ENCODE measurements around the gene COL4A2.

The COL4A2 gene

DNA sequence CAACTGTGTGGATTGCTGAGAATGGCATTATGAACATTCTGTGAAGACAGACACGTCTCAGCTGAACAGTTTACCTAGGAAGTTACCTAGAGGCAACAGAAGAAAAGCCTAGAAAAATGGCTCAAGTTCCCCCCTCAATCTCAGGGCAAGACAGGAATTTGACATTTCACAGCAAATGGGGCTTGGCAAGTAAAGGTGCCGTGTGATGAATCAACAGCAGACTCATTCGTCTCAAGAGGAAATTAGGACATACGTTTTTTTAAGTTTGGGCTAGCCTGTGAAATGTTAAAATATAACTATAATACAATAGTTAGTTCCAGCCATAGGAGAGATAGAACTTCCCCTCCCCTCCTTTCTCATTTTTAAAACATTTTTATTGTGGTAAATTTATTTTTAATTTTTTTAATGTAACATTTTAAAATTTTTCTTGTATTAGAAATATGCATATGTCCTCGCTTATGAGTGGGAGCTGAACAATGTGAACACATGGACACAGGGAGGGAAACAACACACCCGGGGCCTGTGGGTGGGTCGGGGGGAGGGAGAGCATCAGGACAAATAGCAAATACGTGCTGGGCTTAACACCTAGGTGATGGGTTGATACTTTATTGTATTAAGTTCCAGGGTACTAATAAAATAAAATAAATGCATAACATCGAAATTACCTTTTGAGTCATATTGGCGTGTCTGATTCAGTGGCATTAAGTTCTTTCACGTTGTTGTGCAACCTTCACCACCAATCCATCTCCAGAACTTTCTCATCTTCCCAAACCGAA, 116.0 kb downstream of the COL4A2 start:
- no peaks in the 10 kb centered on the region for H3K36me3 ChIP-seq (ENCODE audit: insufficient read depth, low read length)
- H3K27ac ChIP-seq (ENCODE audit: low read depth, low read length, poor library complexity, severe bottlenecking): no peak overlapping the region
- no peak for TF ChIP-seq EZH2 (IDR thresholded peaks at IDR 0.05; ENCODE audit: borderline replicate concordance, low read length)
- TF ChIP-seq, protein P1, sequence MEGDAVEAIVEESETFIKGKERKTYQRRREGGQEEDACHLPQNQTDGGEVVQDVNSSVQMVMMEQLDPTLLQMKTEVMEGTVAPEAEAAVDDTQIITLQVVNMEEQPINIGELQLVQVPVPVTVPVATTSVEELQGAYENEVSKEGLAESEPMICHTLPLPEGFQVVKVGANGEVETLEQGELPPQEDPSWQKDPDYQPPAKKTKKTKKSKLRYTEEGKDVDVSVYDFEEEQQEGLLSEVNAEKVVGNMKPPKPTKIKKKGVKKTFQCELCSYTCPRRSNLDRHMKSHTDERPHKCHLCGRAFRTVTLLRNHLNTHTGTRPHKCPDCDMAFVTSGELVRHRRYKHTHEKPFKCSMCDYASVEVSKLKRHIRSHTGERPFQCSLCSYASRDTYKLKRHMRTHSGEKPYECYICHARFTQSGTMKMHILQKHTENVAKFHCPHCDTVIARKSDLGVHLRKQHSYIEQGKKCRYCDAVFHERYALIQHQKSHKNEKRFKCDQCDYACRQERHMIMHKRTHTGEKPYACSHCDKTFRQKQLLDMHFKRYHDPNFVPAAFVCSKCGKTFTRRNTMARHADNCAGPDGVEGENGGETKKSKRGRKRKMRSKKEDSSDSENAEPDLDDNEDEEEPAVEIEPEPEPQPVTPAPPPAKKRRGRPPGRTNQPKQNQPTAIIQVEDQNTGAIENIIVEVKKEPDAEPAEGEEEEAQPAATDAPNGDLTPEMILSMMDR (IDR thresholded peaks at IDR 0.05; ENCODE audit: low read length): no peak

DNA sequence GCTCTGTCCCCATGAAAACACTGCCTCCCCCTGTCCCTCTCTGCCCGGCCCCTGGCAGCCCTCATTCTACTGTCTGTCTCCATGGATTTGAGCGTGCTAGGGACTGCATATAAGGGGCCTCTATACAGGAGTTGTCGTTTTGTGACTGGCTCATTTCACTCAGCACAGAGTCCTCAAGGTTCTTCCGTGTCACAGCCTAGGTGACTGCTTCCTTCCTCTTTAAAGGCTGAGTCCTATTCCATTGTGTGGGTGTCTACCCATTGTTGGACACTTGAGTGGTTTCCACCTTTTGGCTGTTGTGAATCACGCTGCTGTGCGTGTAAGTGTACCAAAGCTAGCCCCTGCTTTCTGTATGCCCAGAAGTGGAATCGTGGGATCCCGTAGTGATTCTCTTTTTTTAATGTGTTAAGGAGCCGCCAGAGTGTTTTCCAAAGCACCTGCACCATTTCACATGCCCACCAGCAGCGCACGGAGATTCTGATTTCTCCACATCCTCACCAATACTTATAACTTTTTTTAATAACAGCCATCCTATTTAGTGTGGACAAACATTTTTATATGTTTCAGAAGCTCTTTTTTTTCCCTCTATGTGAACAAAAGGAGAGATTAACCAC, 116.7 kb downstream of the COL4A2 start:
- no peaks in the 10 kb centered on the region for H3K79me2 ChIP-seq (ENCODE audit: insufficient read depth, low read length)
- no peaks in the 10 kb centered on the region for H3K9me3 ChIP-seq (ENCODE audit: low read length)
- TF ChIP-seq EZH2 (IDR thresholded peaks at IDR 0.05; ENCODE audit: borderline replicate concordance, low read length): no peak
- TF ChIP-seq, protein P1 (IDR thresholded peaks at IDR 0.05; ENCODE audit: low read length): no peak
- H3K36me3 ChIP-seq (ENCODE audit: insufficient read depth, low read length): no peaks in the 10 kb centered on the region
- H2AFZ ChIP-seq (ENCODE audit: low read length): no peak overlapping the region
- no peaks in the 10 kb centered on the region for H4K20me1 ChIP-seq (ENCODE audit: insufficient read depth, low read length)
- H3F3A ChIP-seq (ENCODE audit: insufficient read depth, low read length): no peaks in the 10 kb centered on the region
- H3K4me3 ChIP-seq (ENCODE audit: low read depth, low read length, poor library complexity, severe bottlenecking): no peak overlapping the region
- H3K9me2 ChIP-seq (ENCODE audit: low read depth, low read length): no peaks in the 10 kb centered on the region
- no peak overlapping the region for H3K4me2 ChIP-seq (ENCODE audit: low read length)
- H3K4me1 ChIP-seq (ENCODE audit: insufficient read depth, low read length, severe bottlenecking): no peaks in the 10 kb centered on the region
- no peak overlapping the region for H3K27ac ChIP-seq (ENCODE audit: low read depth, low read length, poor library complexity, severe bottlenecking)
- H3K27me3 ChIP-seq (ENCODE audit: insufficient read depth, low read length): peaks cover 9% of the 10 kb centered on the region
- no peak overlapping the region for H3K9ac ChIP-seq (ENCODE audit: low read length)

More for the DNA sequence above, 116.0 kb downstream of the COL4A2 start:
- Histone ChIP-seq H3K4me1 (ENCODE audit: insufficient read depth, low read length, severe bottlenecking) (no peaks in the 10 kb centered on the region), H2AFZ (ENCODE audit: low read length) (no peak overlapping the region), H4K20me1 (ENCODE audit: insufficient read depth, low read length) (no peaks in the 10 kb centered on the region), H3K9me2 (ENCODE audit: low read depth, low read length) (no peaks in the 10 kb centered on the region), H3K4me3 (ENCODE audit: low read depth, low read length, poor library complexity, severe bottlenecking) (no peak overlapping the region), H3F3A (ENCODE audit: insufficient read depth, low read length) (no peaks in the 10 kb centered on the region), H3K79me2 (ENCODE audit: insufficient read depth, low read length) (no peaks in the 10 kb centered on the region), H3K27me3 (ENCODE audit: insufficient read depth, low read length) (peaks cover 3% of the 10 kb centered on the region), H3K4me2 (ENCODE audit: low read length) (no peak overlapping the region), H3K9me3 (ENCODE audit: low read length) (no peaks in the 10 kb centered on the region), H3K9ac (ENCODE audit: low read length) (no peak overlapping the region)

DNA sequence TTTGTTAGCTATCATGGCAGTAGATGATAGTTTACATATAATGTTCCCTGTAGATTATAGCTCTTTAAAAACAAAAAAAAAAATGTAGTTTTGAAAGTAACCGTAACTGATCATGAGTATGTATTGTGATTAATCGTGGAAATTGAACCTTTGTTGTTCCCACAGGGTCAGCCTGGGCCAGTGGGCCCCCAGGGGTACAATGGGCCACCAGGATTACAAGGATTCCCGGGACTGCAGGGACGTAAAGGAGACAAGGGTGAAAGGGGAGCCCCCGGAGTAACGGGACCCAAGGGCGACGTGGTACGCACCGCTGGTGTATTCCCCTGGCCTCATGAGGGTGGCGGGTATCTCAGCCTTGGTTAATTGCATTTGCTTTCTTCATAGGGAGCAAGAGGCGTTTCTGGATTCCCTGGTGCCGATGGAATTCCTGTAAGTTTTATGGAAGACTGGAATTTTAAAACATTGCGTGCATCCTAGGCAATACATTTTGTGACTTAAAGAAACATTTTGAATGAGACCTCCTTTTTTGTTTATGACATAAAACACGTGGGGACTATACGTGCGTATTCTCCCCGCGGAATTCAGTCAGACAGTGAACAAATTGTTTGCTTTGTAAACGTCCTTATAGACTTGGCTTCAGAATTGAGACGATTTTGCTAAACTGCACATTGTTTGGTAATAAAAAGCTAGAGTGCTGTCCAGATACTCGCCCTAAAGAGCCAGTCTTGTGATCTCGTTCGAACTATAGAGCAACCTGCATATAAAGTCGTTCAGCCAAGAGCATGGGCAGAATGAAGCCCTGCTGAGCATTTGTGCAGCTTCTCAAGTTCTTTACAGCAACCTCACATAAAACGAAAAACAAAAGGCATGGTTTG, 117.7 kb downstream of the COL4A2 start:
- Histone ChIP-seq H3K9me2 (ENCODE audit: low read depth, low read length) (no peaks in the 10 kb centered on the region), H3K4me2 (ENCODE audit: low read length) (no peak overlapping the region), H4K20me1 (ENCODE audit: insufficient read depth, low read length) (no peaks in the 10 kb centered on the region), H3K4me3 (ENCODE audit: low read depth, low read length, poor library complexity, severe bottlenecking) (no peak overlapping the region), H3K9me3 (ENCODE audit: low read length) (no peaks in the 10 kb centered on the region), H2AFZ (ENCODE audit: low read length) (no peak overlapping the region), H3K4me1 (ENCODE audit: insufficient read depth, low read length, severe bottlenecking) (no peaks in the 10 kb centered on the region), H3K79me2 (ENCODE audit: insufficient read depth, low read length) (no peaks in the 10 kb centered on the region), H3K27me3 (ENCODE audit: insufficient read depth, low read length) (peaks cover 9% of the 10 kb centered on the region), H3K36me3 (ENCODE audit: insufficient read depth, low read length) (no peaks in the 10 kb centered on the region), H3K27ac (ENCODE audit: low read depth, low read length, poor library complexity, severe bottlenecking) (no peak overlapping the region), H3F3A (ENCODE audit: insufficient read depth, low read length) (no peaks in the 10 kb centered on the region), H3K9ac (ENCODE audit: low read length) (no peak overlapping the region)
- TF ChIP-seq, protein P1 (IDR thresholded peaks at IDR 0.05; ENCODE audit: low read length): no peak
- TF ChIP-seq EZH2 (IDR thresholded peaks at IDR 0.05; ENCODE audit: borderline replicate concordance, low read length): no peak
